ENCODE data around the gene SLC27A5. TPM values are rescaled to one million over a fixed set of nuclear protein-coding genes. Genes with fewer than 3 reads are reported as not detected.

SLC27A5 gene
- total RNA-seq, 1 experiment from 2014 or later, result 17.1 TPM

- no peak for DNase-seq
- Mint-ChIP-seq H3K27ac (no peak overlapping the region), H3K4me3 (no peak overlapping the region; a peak in 1 of 5 replicates), H3K36me3 (ENCODE audit: insufficient read depth in 1 of 3, low read depth in 3 of 3) (no peaks in the 10 kb centered on the region), H3K9me3 (no peaks in the 10 kb centered on the region), H3K27me3 (ENCODE audit: low read depth) (peaks cover 34% of the 10 kb centered on the region), H3K4me1 (no peaks in the 10 kb centered on the region; a peak in 1 of 4 replicates)
- no peaks in the 10 kb centered on the region for H3K23me2 ChIP-seq (ENCODE audit: insufficient read length, low read depth, low read length, poor library complexity, severe bottlenecking)
- H2AK5ac ChIP-seq (ENCODE audit: insufficient read length, low read length), result no peak overlapping the region
- no peak overlapping the region for H3K18ac ChIP-seq (ENCODE audit: insufficient read length, low read depth, low read length)
- H2BK120ac ChIP-seq (ENCODE audit: low read depth, low read length, poor library complexity, severe bottlenecking), result no peak overlapping the region
- H3K23ac ChIP-seq (ENCODE audit: insufficient read length, low read depth, low read length), result no peak overlapping the region
- no peak overlapping the region for H2BK12ac ChIP-seq (ENCODE audit: insufficient read length, low read depth, low read length)
- no peak overlapping the region for H2BK20ac ChIP-seq (ENCODE audit: low read depth, low read length, poor library complexity, severe bottlenecking)
- no peak for TF ChIP-seq CTCF (conservative IDR thresholded peaks at IDR 0.05)
- no peak overlapping the region for H3K4ac ChIP-seq (ENCODE audit: low read depth, low read length)
- H3K27ac ChIP-seq (ENCODE audit: insufficient read length, low read depth, low read length), result no peak overlapping the region
- no peaks in the 10 kb centered on the region for H3K9me3 ChIP-seq (ENCODE audit: control insufficient read depth, low read depth, low read length)
- no peaks in the 10 kb centered on the region for H3K27me3 ChIP-seq (ENCODE audit: insufficient read depth, low read length)
- no peak overlapping the region for H4K91ac ChIP-seq (ENCODE audit: insufficient read length, low read depth, low read length)
- H2BK15ac ChIP-seq (ENCODE audit: low read depth, low read length), result no peak overlapping the region
- H2AFZ ChIP-seq (ENCODE audit: low read length), result no peak overlapping the region
- H3K79me1 ChIP-seq (ENCODE audit: insufficient read depth, low read depth, low read length, poor library complexity, severe bottlenecking), result no peaks in the 10 kb centered on the region
- H3K4me2 ChIP-seq (ENCODE audit: insufficient read depth, insufficient read length, low read length), result no peak overlapping the region
- H3T11ph ChIP-seq (ENCODE audit: low read length), result no peak overlapping the region
- H4K5ac ChIP-seq (ENCODE audit: insufficient read length, low read depth, low read length), result no peak overlapping the region
- H3K79me2 ChIP-seq (ENCODE audit: insufficient read depth, low read length), result no peaks in the 10 kb centered on the region
- no CpG with 5 or more reads among the region's 10 CpGs for WGBS (ENCODE audit: extremely low coverage, insufficient read length, low lambda C conversion rate)
- H3K9ac ChIP-seq (ENCODE audit: extremely low read depth, insufficient read length, low read length), result no peak overlapping the region
- H3K4me1 ChIP-seq (ENCODE audit: insufficient read depth, low read length), result no peaks in the 10 kb centered on the region
- H2BK5ac ChIP-seq (ENCODE audit: insufficient read length, low read length), result no peak overlapping the region
- H4K20me1 ChIP-seq (ENCODE audit: control insufficient read depth, insufficient read depth, insufficient read length), result no peaks in the 10 kb centered on the region
- no peak overlapping the region for H3K56ac ChIP-seq (ENCODE audit: insufficient read length, low read depth, low read length)
- no peak overlapping the region for H3K14ac ChIP-seq (ENCODE audit: insufficient read depth, low read length)
- no peak overlapping the region for H4K8ac ChIP-seq (replicated peaks; ENCODE audit: insufficient read length, low read depth, low read length)
Observed at GRCh38 chr19:58531034-58531840, 19.4 kb upstream of the SLC27A5 start.
